Right atrium auricular region (tissue), 2 donors: ENCODE results near the gene MAB21L1. TPM values are rescaled to one million over a fixed set of nuclear protein-coding genes. Genes with fewer than 3 reads are reported as not detected.
A peak's percentile ranks its signal among the peaks of the same experiment; 100 is the strongest.

Experiments
- DNase-seq: peaks from one replicate; pipeline ENCODE4 v3.0.0-alpha.2; 2019; ENCODE audit warnings: low spot score
- H3K27ac ChIP-seq, 2 donors: fragments of 200-600 bp; sonication (generic); 1 replicate in 1 of 2; 2 replicates in 1 of 2; pipeline ENCODE4 v1.5.1; 2016 to 2019
- H3K27me3 ChIP-seq, 2 donors: fragments of 200-600 bp; sonication (generic); one replicate each; pipeline versions ENCODE4 v1.5.1 to v1.6.0; 2017 to 2019
- H3K36me3 ChIP-seq: fragments of 200-600 bp; sonication (generic); one replicate; pipeline ENCODE4 v1.5.1; 2016
- H3K4me1 ChIP-seq, 2 donors: fragments of 200-600 bp; sonication (generic); one replicate each; pipeline versions ENCODE4 v1.5.1 to v1.6.0; 2017 to 2019
- H3K4me3 ChIP-seq, 2 donors: fragments of 200-600 bp; sonication (generic); 1 replicate in 1 of 2; 2 replicates in 1 of 2; pipeline ENCODE4 v1.5.1; 2017 to 2019; ENCODE audit warnings: mild to moderate bottlenecking in 1 of 2, moderate library complexity in 1 of 2
- H3K9me3 ChIP-seq, 2 donors: fragments of 200-600 bp; sonication (generic); one replicate each; pipeline ENCODE4 v1.5.1; 2019
- total RNA-seq, 2 donors: library from RNA; depleted of rRNA; stranded (reverse); fragments of >200 nt; gene quantifications; one replicate each; pipeline ENCODE4 v1.1.0, GENCODE V29; 2016
- TF ChIP-seq, protein P1 (sequence below), 2 donors: fragments of 200-600 bp; sonication (generic); IDR thresholded peaks; one replicate each; pipeline ENCODE4 v1.5.1; 2019; ENCODE audit warnings: antibody characterized with exemption in 2 of 2

Gene MAB21L1
- total RNA-seq, 2 donors from 2014 or later = 0.83 to 0.85 TPM

DNA sequence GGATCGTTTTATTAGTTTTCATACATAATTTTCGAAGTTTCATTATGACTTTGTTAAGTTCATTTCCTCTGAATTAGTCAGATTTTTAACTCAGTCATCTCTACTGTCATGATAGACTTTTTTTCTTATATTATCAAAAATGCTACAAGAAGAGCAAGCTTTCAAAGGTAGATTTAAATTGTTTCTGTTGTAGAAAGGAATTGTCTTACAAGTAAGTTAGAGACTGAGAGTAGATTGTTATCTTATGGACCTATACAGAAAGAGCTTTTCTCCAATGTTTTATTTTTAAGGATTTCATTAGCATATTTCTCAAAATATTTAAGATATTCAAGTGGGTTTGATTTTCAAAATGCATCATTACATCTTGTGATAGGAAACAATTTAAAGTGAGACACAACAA is 2.7 kb downstream of the MAB21L1 start:
- Histone ChIP-seq H3K27ac (no peak overlapping the region), H3K4me1 (peaks cover 0 to 12% of the 10 kb centered on the region in 2 donors), H3K9me3 (no peaks in the 10 kb centered on the region), H3K4me3 (no peak overlapping the region), H3K36me3 (no peaks in the 10 kb centered on the region), H3K27me3 (no peaks in the 10 kb centered on the region)
- no peak for DNase-seq
- TF ChIP-seq, protein P1, sequence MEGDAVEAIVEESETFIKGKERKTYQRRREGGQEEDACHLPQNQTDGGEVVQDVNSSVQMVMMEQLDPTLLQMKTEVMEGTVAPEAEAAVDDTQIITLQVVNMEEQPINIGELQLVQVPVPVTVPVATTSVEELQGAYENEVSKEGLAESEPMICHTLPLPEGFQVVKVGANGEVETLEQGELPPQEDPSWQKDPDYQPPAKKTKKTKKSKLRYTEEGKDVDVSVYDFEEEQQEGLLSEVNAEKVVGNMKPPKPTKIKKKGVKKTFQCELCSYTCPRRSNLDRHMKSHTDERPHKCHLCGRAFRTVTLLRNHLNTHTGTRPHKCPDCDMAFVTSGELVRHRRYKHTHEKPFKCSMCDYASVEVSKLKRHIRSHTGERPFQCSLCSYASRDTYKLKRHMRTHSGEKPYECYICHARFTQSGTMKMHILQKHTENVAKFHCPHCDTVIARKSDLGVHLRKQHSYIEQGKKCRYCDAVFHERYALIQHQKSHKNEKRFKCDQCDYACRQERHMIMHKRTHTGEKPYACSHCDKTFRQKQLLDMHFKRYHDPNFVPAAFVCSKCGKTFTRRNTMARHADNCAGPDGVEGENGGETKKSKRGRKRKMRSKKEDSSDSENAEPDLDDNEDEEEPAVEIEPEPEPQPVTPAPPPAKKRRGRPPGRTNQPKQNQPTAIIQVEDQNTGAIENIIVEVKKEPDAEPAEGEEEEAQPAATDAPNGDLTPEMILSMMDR (IDR thresholded peaks at IDR 0.05) = no peak

DNA sequence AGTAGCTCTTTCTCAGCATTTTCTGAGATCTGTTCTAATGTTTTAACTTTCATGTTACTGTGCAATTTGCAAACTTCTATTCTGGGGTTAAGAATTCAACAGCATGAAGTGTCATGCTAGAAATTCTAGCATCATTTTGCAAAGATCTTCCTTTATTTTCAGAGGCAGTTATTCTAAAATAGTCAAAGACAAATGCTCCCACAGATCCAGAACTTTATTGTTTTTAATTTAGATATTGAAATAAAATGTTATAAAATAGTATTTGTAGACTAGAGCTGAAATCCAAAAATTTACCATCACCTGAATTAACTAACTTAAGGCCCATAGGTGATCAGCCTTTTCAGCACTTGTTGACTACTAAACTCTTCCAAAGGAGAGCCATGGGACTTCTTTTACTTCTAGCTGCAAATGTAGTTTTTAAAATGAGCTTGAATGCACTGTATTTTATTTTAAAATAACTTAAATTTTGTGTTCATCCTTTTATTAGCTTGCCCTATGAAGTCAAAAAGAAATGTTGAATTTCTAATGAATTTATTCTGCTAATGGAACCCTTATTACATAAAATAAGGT is 3.2 kb downstream of the MAB21L1 start:
- no peak overlapping the region for H3K4me3 ChIP-seq
- TF ChIP-seq, protein P1 (IDR thresholded peaks at IDR 0.05) = no peak
- peaks cover 0 to 12% of the 10 kb centered on the region in 2 donors for H3K4me1 ChIP-seq
- H3K27ac ChIP-seq = no peak overlapping the region
- no peaks in the 10 kb centered on the region for H3K27me3 ChIP-seq
- DNase-seq = no peak
- no peaks in the 10 kb centered on the region for H3K36me3 ChIP-seq
- no peaks in the 10 kb centered on the region for H3K9me3 ChIP-seq

DNA sequence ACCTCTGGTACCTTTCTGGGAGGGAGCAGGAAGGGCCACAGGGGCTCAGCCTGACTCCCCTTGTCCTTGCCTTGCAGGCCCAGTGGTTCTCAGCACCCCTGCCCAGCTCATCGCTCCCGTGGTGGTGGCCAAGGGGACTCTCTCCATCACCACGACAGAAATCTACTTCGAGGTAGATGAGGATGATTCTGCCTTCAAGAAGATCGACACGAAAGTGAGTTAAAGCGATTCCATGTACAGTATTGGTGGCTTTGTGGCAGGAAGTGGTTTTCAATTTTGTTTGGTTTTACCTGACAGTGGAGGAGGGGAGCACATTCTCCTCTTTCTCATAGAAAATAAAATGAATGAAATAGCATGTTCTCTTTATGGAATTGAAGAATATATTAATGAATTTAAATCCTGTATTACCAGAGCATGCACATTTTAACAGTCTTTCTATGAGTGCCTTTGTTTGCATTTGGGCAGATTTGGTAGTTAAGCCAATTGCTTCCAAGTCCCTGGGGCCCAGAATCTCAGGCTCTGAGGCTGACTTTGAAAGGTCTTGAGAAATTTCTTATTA is 4.1 kb downstream of the MAB21L1 start:
- H3K4me3 ChIP-seq = no peak overlapping the region

DNA sequence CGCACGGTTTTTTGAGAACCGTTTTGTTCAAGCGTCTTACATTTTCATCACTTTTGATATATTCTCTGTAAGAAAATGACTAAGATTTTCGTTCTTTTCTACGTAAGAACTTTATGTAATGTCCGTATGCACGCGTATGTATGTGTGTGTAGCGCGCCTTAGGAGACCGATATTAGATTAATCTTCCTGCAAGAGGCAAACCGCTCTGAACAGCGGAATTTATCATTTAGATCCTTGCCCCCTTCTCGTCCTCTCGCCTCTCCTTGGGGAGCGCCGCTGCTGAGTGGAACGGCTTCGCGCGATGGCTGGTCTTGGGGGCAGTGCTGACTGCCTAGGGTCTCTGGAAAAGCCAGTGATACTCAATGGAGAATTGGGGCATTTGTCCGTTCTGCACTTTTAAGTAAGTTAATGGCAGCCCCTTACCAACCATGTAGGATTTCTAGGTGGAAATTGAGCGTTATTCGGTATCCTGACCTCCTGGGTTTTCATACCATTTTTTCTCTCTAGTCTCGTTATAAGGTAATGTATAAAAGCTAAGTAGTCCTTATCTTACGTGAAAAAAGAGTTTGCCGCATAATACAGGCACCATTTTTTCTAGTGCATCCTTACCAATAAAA is 4.7 kb downstream of the MAB21L1 start:
- Histone ChIP-seq H3K4me1 (peaks cover 0 to 12% of the 10 kb centered on the region in 2 donors), H3K9me3 (no peaks in the 10 kb centered on the region), H3K27ac (no peak overlapping the region), H3K36me3 (no peaks in the 10 kb centered on the region), H3K4me3 (no peak overlapping the region), H3K27me3 (no peaks in the 10 kb centered on the region)
- no peak for DNase-seq
- TF ChIP-seq, protein P1 (IDR thresholded peaks at IDR 0.05) = no peak

More for the DNA sequence above, 4.1 kb downstream of the MAB21L1 start:
- Histone ChIP-seq H3K4me1 (peaks cover 0 to 12% of the 10 kb centered on the region in 2 donors), H3K27ac (no peak overlapping the region), H3K36me3 (no peaks in the 10 kb centered on the region), H3K9me3 (no peaks in the 10 kb centered on the region), H3K27me3 (no peaks in the 10 kb centered on the region)
- TF ChIP-seq, protein P1 (IDR thresholded peaks at IDR 0.05) = no peak
- no peak for DNase-seq

DNA sequence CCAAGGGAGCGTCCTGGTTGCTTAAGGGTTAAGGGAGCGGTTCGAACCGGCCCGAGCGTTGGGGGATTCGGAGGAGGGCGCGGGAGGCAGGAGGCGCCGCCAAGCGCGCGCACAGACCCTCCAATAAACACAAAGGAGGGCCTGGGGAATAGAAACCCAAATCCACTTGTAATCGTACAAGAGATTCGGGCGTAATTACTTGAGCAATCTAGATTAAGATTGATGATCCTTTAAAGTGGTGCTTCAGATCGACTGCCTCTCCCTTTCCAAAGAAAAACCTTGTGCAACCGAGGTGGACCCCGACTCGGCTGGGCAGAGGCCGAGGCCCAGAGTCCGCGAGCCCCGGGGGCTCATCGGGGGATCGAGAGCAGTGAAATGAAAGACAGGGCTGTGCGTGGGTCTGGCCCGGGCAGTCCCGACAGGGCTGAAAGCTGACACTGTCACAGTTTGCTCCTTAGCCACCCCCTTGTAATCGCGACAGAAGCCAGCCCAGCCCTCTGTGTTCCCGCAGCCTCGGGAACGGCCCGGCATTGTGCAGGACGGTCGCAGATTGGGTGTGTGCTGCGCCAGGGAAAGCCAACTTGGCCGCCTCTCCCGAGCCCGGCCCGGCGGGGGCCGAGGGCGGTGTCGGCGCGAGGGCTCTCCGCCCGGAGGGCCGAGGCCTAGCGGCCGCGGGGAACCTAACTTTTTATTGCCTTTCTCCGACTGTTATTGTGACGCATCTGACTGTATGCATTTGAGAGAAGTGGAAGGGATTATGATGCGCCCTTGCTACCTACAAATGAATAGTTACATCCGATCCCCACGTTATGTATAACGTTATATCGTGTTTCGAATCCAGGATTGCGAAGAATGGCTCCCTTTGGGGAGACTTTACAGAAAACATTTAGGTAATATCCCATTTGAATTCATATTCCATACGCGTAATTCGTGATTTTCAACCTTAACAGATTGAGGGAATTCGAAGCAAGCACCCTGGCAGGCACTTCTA is 5.5 kb downstream of the MAB21L1 start:
- Histone ChIP-seq H3K27me3 (no peaks in the 10 kb centered on the region), H3K4me3 (peak overlapping the region; percentile 34 to 52), H3K27ac (peak overlapping the region; percentile 73 to 74), H3K9me3 (no peaks in the 10 kb centered on the region), H3K4me1 (peaks cover 0 to 8% of the 10 kb centered on the region in 2 donors), H3K36me3 (no peaks in the 10 kb centered on the region)
- TF ChIP-seq, protein P1 (IDR thresholded peaks at IDR 0.05) = no peak
- DNase-seq = peak; percentile 72
